Measurements from ENCODE around the gene TEX2.

The TEX2 gene

GRCh38 chr17:64229815-64230728 lies 33.0 kb downstream of the TEX2 start:
- Histone ChIP-seq H3K4me3 (ENCODE audit: low read depth, low read length) (no peak overlapping the region), H3K4me1 (peaks cover 12% of the 10 kb centered on the region), H3K27me3 (no peaks in the 10 kb centered on the region), H3K9me3 (no peaks in the 10 kb centered on the region), H3K36me3 (no peaks in the 10 kb centered on the region)
- no peak for TF ChIP-seq CTCF (IDR thresholded peaks at IDR 0.05; ENCODE audit: low read depth, low read length)
- no peak for DNase-seq

GRCh38 chr17:64226132-64226531 lies 36.9 kb downstream of the TEX2 start:
- peaks cover 2% of the 10 kb centered on the region; the same call in 1 of the 2 replicates for H3K4me1 ChIP-seq
- no peak overlapping the region for H3K4me3 ChIP-seq (ENCODE audit: low read depth, low read length)
- DNase-seq: no peak
- no peaks in the 10 kb centered on the region; the same call in 1 of the 2 replicates for H3K9me3 ChIP-seq
- H3K36me3 ChIP-seq: no peaks in the 10 kb centered on the region
- H3K27me3 ChIP-seq: no peaks in the 10 kb centered on the region
- no peak for TF ChIP-seq CTCF (IDR thresholded peaks at IDR 0.05; ENCODE audit: low read depth, low read length)

- Histone ChIP-seq H3K9me3 (peaks cover 6% of the 10 kb centered on the region), H3K27me3 (no peaks in the 10 kb centered on the region), H3K4me1 (no peaks in the 10 kb centered on the region), H3K36me3 (no peaks in the 10 kb centered on the region), H3K4me3 (ENCODE audit: low read depth, low read length) (no peak overlapping the region)
- no peak for TF ChIP-seq CTCF (IDR thresholded peaks at IDR 0.05; ENCODE audit: low read depth, low read length)
- no peak for DNase-seq
Observed at GRCh38 chr17:64225410-64225809, 37.6 kb downstream of the TEX2 start.

GRCh38 chr17:64223931-64224629 lies 39.0 kb downstream of the TEX2 start:
- H3K4me1 ChIP-seq: peaks cover 4% of the 10 kb centered on the region; the same call in 1 of the 2 replicates
- H3K27me3 ChIP-seq: no peaks in the 10 kb centered on the region
- DNase-seq: no peak
- TF ChIP-seq CTCF (IDR thresholded peaks at IDR 0.05; ENCODE audit: low read depth, low read length): no peak
- H3K4me3 ChIP-seq (ENCODE audit: low read depth, low read length): no peak overlapping the region
- H3K36me3 ChIP-seq: no peaks in the 10 kb centered on the region
- peaks cover 6% of the 10 kb centered on the region for H3K9me3 ChIP-seq

GRCh38 chr17:64223283-64223682 lies 39.8 kb downstream of the TEX2 start:
- TF ChIP-seq CTCF (IDR thresholded peaks at IDR 0.05; ENCODE audit: low read depth, low read length): no peak
- H3K27me3 ChIP-seq: no peaks in the 10 kb centered on the region
- H3K4me3 ChIP-seq (ENCODE audit: low read depth, low read length): no peak overlapping the region
- H3K9me3 ChIP-seq: peaks cover 6% of the 10 kb centered on the region
- no peak for DNase-seq
- H3K4me1 ChIP-seq: peaks cover 4% of the 10 kb centered on the region; the same call in 1 of the 2 replicates
- H3K36me3 ChIP-seq: no peaks in the 10 kb centered on the region
